Tibial artery (tissue), 4 donors: ENCODE data around the gene GNG10.

Experiments used
- DNase-seq, 2 donors: peaks; one replicate each; pipeline ENCODE4 v3.0.0-alpha.2; 2019
- H3K27ac ChIP-seq, 2 donors: fragments of 200-600 bp; sonication (generic) in 1 of 2; 1 replicate in 1 of 2; 2 replicates in 1 of 2; pipeline ENCODE4 v1.5.1; 2018 to 2019; ENCODE audit warnings: mild to moderate bottlenecking in 1 of 2
- H3K27me3 ChIP-seq, 2 donors: fragments of 200-600 bp; sonication (generic) in 1 of 2; one replicate each; pipeline versions ENCODE4 v1.5.1 to v1.6.0; 2016 to 2019
- H3K36me3 ChIP-seq, 3 donors: fragments of 200-600 bp; sonication (generic) in 2 of 3; one replicate each; pipeline ENCODE4 v1.5.1; 2016 to 2019; ENCODE audit warnings: mild to moderate bottlenecking in 2 of 3
- H3K4me1 ChIP-seq, 4 donors: fragments of 200-600 bp; sonication (generic) in 2 of 4; 1 replicate in 3 of 4; 2 replicates in 1 of 4; pipeline ENCODE4 v1.5.1; 2016 to 2019
- H3K4me3 ChIP-seq, 2 donors: fragments of 200-600 bp; sonication (generic) in 1 of 2; 1 replicate in 1 of 2; 2 replicates in 1 of 2; pipeline ENCODE4 v1.5.1; 2018 to 2019; ENCODE audit warnings: mild to moderate bottlenecking in 2 of 2
- H3K9me3 ChIP-seq, 3 donors: fragments of 200-600 bp; sonication (generic) in 1 of 3; one replicate each; pipeline ENCODE4 v1.5.1; 2016 to 2019
- intact Hi-C: fragments of 100-400 bp; cut with DNase I; formaldehyde crosslinking; loops from one replicate; pipeline ENCODE4 v1.15.0; 2023; ENCODE audit warnings: low total_unique reads
- TF ChIP-seq, protein P1 (sequence below), 2 experiments: fragments of 200-600 bp in 1 of 2; fragments of 450-650 bp in 1 of 2; IDR thresholded peaks; one replicate each; pipeline ENCODE4 v1.5.1; 2017 to 2019; ENCODE audit warnings: antibody characterized with exemption in 2 of 2, mild to moderate bottlenecking in 1 of 2, moderate library complexity in 1 of 2

The GNG10 gene

DNA sequence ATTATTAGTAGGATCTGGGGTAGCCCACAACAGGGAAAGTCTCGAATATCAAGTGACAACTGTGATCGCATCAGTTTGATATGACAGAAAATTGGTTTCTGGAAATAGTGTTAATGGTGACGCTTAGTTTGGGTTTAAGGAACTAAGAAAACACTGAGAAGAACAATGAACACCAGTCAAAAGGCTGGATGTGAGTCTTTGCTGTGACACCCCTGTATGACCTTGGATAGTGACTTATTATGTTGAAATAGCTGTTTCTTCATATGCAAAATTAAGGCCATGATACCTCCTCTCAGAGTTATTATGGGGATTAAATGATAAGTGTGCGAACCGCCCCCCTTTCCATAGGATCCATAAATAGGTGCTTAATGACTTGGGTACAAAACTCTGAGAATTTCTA lies 29.3 kb upstream of the GNG10 start:
- Histone ChIP-seq H3K4me1 (peaks cover 0 to 27% (median 18%) of the 10 kb centered on the region in 4 donors), H3K36me3 (no peaks in the 10 kb centered on the region), H3K27me3 (no peaks in the 10 kb centered on the region), H3K4me3 (peak overlapping the region; percentile 74 to 94), H3K27ac (peak overlapping the region; percentile 76 to 86), H3K9me3 (no peaks in the 10 kb centered on the region)
- intact Hi-C loops, result no loop called here
- no peak for DNase-seq
- TF ChIP-seq, protein P1, sequence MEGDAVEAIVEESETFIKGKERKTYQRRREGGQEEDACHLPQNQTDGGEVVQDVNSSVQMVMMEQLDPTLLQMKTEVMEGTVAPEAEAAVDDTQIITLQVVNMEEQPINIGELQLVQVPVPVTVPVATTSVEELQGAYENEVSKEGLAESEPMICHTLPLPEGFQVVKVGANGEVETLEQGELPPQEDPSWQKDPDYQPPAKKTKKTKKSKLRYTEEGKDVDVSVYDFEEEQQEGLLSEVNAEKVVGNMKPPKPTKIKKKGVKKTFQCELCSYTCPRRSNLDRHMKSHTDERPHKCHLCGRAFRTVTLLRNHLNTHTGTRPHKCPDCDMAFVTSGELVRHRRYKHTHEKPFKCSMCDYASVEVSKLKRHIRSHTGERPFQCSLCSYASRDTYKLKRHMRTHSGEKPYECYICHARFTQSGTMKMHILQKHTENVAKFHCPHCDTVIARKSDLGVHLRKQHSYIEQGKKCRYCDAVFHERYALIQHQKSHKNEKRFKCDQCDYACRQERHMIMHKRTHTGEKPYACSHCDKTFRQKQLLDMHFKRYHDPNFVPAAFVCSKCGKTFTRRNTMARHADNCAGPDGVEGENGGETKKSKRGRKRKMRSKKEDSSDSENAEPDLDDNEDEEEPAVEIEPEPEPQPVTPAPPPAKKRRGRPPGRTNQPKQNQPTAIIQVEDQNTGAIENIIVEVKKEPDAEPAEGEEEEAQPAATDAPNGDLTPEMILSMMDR (IDR thresholded peaks at IDR 0.05), result no peak

DNA sequence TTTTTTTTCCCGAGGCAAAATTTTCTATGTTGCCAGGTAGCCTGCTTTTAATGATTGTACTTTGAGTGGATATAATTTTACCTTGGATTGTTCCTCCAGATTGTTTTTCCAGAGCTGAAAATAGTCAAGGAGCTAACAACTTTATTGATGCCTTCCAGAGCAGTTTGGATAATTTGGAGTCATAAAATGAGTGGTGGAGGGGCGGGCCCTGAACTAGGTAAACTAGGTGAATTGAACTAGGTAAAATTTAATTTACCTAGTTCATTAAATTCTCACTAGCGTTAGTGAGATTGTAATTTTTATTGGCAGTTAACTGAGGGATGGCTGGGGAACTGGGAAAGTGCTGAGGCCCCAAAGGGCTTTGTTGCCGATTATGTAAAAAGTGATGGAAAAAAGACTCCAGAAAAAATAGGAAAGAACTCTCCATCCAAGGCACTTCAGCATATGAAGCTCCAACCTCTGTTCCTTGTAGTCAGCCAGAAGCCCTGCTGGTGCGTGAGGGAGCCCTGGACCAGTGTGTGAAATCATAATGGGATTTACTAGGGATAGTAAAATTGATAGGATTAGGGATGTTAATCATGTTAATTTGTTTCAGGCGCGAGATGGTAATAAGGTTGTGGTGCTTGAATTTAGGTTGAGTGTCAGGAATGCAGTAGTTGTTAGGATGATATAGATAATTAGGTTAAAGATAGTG lies 28.6 kb upstream of the GNG10 start:
- Histone ChIP-seq H3K4me1 (peaks cover 0 to 27% (median 18%) of the 10 kb centered on the region in 4 donors), H3K4me3 (peak overlapping the region; percentile 74 to 94)
- intact Hi-C loops, result no loop called here

DNA sequence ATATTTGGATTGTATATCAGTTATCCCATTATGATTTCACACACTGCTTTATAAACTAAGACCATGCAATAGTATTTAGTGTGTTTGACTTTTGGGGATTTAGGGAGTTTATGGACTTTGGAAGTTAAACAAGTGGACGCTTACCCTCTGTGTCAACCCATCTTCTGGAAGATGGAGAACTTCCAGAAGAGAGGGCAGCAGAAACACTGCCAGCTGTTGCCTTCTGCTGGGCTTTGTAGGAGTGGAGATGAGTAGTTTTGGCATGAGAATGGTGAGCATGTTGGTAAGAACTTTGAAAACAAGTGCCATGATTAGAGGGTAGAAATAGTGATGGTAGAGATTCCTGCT lies 28.0 kb upstream of the GNG10 start:
- Histone ChIP-seq H3K9me3 (no peaks in the 10 kb centered on the region), H3K27me3 (no peaks in the 10 kb centered on the region), H3K4me1 (peaks cover 0 to 27% (median 18%) of the 10 kb centered on the region in 4 donors), H3K4me3 (no peak overlapping the region), H3K27ac (no peak overlapping the region), H3K36me3 (no peaks in the 10 kb centered on the region)
- DNase-seq, result no peak
- intact Hi-C loops, result no loop called here
- TF ChIP-seq, protein P1 (IDR thresholded peaks at IDR 0.05), result no peak

More for the DNA sequence above, 28.6 kb upstream of the GNG10 start:
- no peaks in the 10 kb centered on the region for H3K27me3 ChIP-seq
- H3K36me3 ChIP-seq, result no peaks in the 10 kb centered on the region
- no peaks in the 10 kb centered on the region for H3K9me3 ChIP-seq
- no peak overlapping the region for H3K27ac ChIP-seq
- TF ChIP-seq, protein P1 (IDR thresholded peaks at IDR 0.05), result no peak
- no peak for DNase-seq

DNA sequence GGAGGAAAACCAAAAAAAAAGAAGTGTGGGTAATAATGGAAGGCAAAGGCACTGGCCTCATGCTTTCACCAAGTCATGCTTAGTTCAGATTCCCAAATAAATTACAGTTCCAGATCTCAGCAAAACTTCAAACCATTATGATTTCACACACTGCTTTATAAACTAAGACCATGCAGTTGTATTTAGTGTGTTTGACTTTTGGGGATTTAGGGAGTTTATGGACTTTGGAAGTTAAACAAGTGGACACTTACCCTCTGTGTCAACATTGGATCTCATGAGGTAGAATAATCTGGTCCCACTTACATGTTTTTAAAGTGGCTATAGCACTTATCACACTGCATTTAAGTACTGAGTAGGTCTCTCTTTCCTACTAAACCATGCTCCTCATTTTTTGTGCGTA lies 26.5 kb upstream of the GNG10 start:
- TF ChIP-seq, protein P1 (IDR thresholded peaks at IDR 0.05), result no peak
- H3K36me3 ChIP-seq, result no peaks in the 10 kb centered on the region
- H3K27me3 ChIP-seq, result no peaks in the 10 kb centered on the region
- peaks cover 0 to 27% (median 18%) of the 10 kb centered on the region in 4 donors for H3K4me1 ChIP-seq
- H3K27ac ChIP-seq, result no peak overlapping the region
- intact Hi-C loops, result no loop called here
- no peak for DNase-seq
- no peaks in the 10 kb centered on the region for H3K9me3 ChIP-seq
- no peak overlapping the region for H3K4me3 ChIP-seq

DNA sequence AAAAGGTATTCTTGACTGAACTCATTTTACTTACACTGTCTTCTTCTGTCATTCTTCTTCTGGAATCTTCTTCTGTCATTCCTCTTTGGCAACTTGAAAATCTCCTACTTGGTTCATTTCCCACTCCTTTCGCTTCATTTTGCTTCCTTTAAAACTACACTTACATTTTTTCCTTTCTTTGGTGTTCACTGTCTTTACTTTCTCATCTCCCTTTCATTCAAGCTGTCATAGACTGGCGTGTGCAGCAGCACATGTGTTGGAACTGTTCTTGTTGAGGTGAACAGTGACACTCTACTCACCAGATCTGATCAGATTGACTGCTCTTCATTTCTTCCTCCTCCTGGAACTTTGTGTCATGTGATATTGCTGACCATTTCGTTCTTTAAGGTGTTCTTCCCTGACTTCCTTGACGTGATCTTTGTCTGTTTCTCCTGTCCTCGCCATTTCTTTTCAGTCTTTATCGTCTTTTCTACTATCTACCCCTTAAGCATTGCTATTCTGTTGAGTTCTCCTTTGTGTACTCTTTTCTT lies 23.9 kb upstream of the GNG10 start:
- H3K27ac ChIP-seq, result no peak overlapping the region
- no peak for DNase-seq
- peaks cover 0 to 13% (median 6%) of the 10 kb centered on the region in 4 donors for H3K4me1 ChIP-seq
- no peak overlapping the region for H3K4me3 ChIP-seq
- TF ChIP-seq, protein P1 (IDR thresholded peaks at IDR 0.05), result no peak
- no peaks in the 10 kb centered on the region for H3K9me3 ChIP-seq
- intact Hi-C loops, result no loop called here
- no peaks in the 10 kb centered on the region for H3K36me3 ChIP-seq
- no peaks in the 10 kb centered on the region for H3K27me3 ChIP-seq
